Measurements from ENCODE around the gene PIK3AP1. TPM values are rescaled to one million over a fixed set of nuclear protein-coding genes. Genes with fewer than 3 reads are reported as not detected.
"Not testable (repeated sequence)": the region's sequence is repeated elsewhere in the genome, so short reads cannot be mapped to it uniquely, and the experiment has no call there.

PIK3AP1 gene
- total RNA-seq, 2 donors from 2014 or later: 5.1 to 20.6 TPM

- not testable (repeated sequence) for H3K9me3 Mint-ChIP-seq; H3K4me1 Mint-ChIP-seq (ENCODE audit: low read depth); H3K27me3 Mint-ChIP-seq (ENCODE audit: low read depth); DNase-seq; ATAC-seq (replicated peaks in 1 of 2); H3K27ac Mint-ChIP-seq; H3K4me3 Mint-ChIP-seq
- peaks cover 4 to 30% of the 10 kb centered on the region in 2 donors for H3K36me3 Mint-ChIP-seq (ENCODE audit: insufficient read depth in 2 of 2)
Observed at GRCh38 chr10:96545558-96545957, 174.8 kb downstream of the PIK3AP1 start.

Other genes starting within 250 kb of the PIK3AP1 start
- under 1 TPM in 1 of 2 donors, not detected in 1; 0.09 TPM for gene TLL2, start 206.6 kb downstream of the PIK3AP1 start, total RNA-seq
- 10 to 100 TPM; 72.8 to 76.7 TPM for gene TM9SF3, start 133.5 kb downstream of the PIK3AP1 start, total RNA-seq
- gene LCOR, start 111.8 kb upstream of the PIK3AP1 start, total RNA-seq: 10 to 100 TPM; 24.0 to 33.3 TPM

Data from activated T-cell treated with anti-CD3 and anti-CD28 coated beads, Interleukin-2, amount 50 U/mL, for 72 hours (primary cell).